Measurements from ENCODE around the gene CD151. TPM values are rescaled to one million over a fixed set of nuclear protein-coding genes. Genes with fewer than 3 reads are reported as not detected.

Gene CD151
- total and polyA plus RNA-seq, 8 donors, result 122 to 815 (median 162) TPM

- Histone ChIP-seq H3K4me1 (peaks cover 20 to 42% of the 10 kb centered on the region in 2 donors), H3K36me3 (peaks cover 0 to 51% of the 10 kb centered on the region in 2 donors), H3K4me3 (peak overlapping the region; percentile 75 to 89), H3K9me3 (no peaks in the 10 kb centered on the region), H3K27ac (peak overlapping the region; percentile 67 to 85), H3K27me3 (no peaks in the 10 kb centered on the region)
- peak; percentile 56 for ATAC-seq
- no peak for TF ChIP-seq CTCF (IDR thresholded peaks at IDR 0.05)
- DNase-seq, result peak; percentile 76 to 91 (median 82)
- intact Hi-C loops (cut with DNase I), result no loop called here
These were observed 35.3 kb upstream of the CD151 start for GRCh38 chr11:797296-798092.

- Histone ChIP-seq H3K4me3 (peak within 1 kb of the TSS; percentile 75 to 89), H3K27me3 (no peaks in the 10 kb centered on the region), H3K27ac (peak within 1 kb of the TSS; percentile 67 to 85), H3K9me3 (no peaks in the 10 kb centered on the region), H3K36me3 (peaks cover 0 to 46% of the 10 kb centered on the region in 2 donors), H3K4me1 (peaks cover 20 to 42% of the 10 kb centered on the region in 2 donors)
- TF ChIP-seq CTCF (IDR thresholded peaks at IDR 0.05), result peak; percentile 91 to 93
- ATAC-seq, result peak; percentile 73
- peak; percentile 76 to 97 (median 82) for DNase-seq
- intact Hi-C loops (cut with DNase I), result no loop called here
These were observed 34.5 kb upstream of the CD151 start, which contains the start of gene SLC25A22 for GRCh38 chr11:798093-798713. TSS of gene SLC25A22 (minus strand) at chr11:798281. CDS start at chr11:795006, 3,275 bp downstream.

DNA sequence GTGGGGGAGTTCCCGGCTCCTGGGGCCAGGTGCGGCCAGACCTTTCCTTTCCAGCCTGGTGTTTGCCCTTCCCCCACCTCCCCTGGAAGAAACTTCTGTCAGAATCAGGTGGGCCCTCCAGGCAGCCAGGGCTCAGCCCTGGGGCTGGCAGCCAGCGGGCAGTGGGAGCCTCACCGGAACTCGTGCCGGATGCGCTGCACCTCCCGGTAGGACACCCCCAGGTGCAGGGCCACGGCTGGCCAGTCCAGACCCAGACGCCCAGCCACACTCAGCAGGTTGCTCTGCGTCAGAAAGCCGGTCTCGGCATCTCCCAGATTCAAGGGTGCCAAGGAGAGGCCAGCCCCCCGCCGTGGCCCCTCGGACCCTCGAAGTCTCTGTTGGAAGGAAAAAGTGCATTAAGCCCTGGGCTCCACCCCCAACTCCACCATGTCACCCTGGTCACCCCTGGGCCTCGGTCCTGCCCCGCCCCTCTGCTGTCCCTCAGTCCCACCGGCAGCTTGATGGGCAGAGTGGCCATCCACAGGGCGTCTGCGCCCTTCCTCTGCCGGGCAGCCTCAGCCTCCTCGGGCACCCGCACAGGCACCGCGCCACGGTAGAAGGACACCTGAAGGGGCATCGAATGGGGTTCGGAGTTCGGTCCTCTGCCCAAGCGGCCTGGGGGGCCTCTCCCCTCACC, 33.0 kb upstream of the CD151 start:
- DNase-seq (peak in 1 of 4 donors; percentile 75), ATAC-seq (no peak)
- TF ChIP-seq CTCF (IDR thresholded peaks at IDR 0.05), result no peak
- H3K27me3 ChIP-seq, result no peaks in the 10 kb centered on the region
- H3K4me3 ChIP-seq, result no peak overlapping the region
- H3K36me3 ChIP-seq, result peaks cover 0 to 31% of the 10 kb centered on the region in 2 donors
- intact Hi-C loops (cut with DNase I), result no loop called here
- H3K27ac ChIP-seq, result no peak overlapping the region
- H3K4me1 ChIP-seq, result peaks cover 31 to 48% of the 10 kb centered on the region in 2 donors
- no peaks in the 10 kb centered on the region for H3K9me3 ChIP-seq

- H3K9me3 ChIP-seq, result no peaks in the 10 kb centered on the region
- peaks cover 25 to 48% of the 10 kb centered on the region in 2 donors for H3K4me1 ChIP-seq
- no peaks in the 10 kb centered on the region for H3K27me3 ChIP-seq
- DNase-seq (no peak), ATAC-seq (no peak)
- peaks cover 0 to 31% of the 10 kb centered on the region in 2 donors for H3K36me3 ChIP-seq
- intact Hi-C loops (cut with DNase I), result no loop called here
- TF ChIP-seq CTCF (IDR thresholded peaks at IDR 0.05), result no peak
- H3K4me3 ChIP-seq, result no peak overlapping the region
- H3K27ac ChIP-seq, result no peak overlapping the region
These were observed 32.3 kb upstream of the CD151 start for GRCh38 chr11:800473-800872.

Measured in left lung (tissue), 10 donors.